Measurements from ENCODE around the gene GRK2. TPM values are rescaled to one million over a fixed set of nuclear protein-coding genes. Genes with fewer than 3 reads are reported as not detected.

The GRK2 gene
- total and polyA plus RNA-seq, 12 donors: 34.2 to 65.0 (median 45.5) TPM

- ATAC-seq (no peak), DNase-seq (no peak)
- no peaks in the 10 kb centered on the region for H3K9me3 ChIP-seq
- 9 to 13% methylated on average over 18 of the region's 18 CpGs for WGBS, 2 donors
- H3K36me3 ChIP-seq: peaks cover 0 to 16% (median 4%) of the 10 kb centered on the region in 9 donors
- TF ChIP-seq, protein P1, sequence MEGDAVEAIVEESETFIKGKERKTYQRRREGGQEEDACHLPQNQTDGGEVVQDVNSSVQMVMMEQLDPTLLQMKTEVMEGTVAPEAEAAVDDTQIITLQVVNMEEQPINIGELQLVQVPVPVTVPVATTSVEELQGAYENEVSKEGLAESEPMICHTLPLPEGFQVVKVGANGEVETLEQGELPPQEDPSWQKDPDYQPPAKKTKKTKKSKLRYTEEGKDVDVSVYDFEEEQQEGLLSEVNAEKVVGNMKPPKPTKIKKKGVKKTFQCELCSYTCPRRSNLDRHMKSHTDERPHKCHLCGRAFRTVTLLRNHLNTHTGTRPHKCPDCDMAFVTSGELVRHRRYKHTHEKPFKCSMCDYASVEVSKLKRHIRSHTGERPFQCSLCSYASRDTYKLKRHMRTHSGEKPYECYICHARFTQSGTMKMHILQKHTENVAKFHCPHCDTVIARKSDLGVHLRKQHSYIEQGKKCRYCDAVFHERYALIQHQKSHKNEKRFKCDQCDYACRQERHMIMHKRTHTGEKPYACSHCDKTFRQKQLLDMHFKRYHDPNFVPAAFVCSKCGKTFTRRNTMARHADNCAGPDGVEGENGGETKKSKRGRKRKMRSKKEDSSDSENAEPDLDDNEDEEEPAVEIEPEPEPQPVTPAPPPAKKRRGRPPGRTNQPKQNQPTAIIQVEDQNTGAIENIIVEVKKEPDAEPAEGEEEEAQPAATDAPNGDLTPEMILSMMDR (IDR thresholded peaks at IDR 0.05): peak in 3 of 9 donors; percentile 11 to 21 (median 16)
- intact Hi-C loops (cut with DNase I): loop anchor here in 2 of 10 donors (5.0 to 10.0 kb wide), 2 partner anchors 121 to 123 kb away; no protein-coding TSS in a partner anchor
- peaks cover 0 to 47% (median 29%) of the 10 kb centered on the region in 9 donors for H3K4me1 ChIP-seq
- H3K27ac ChIP-seq: peak overlapping the region in 1 of 10 donors; percentile 15
- no peaks in the 10 kb centered on the region for H3K27me3 ChIP-seq
- peak overlapping the region in 9 of 10 donors; percentile 3 to 54 (median 43) for H3K4me3 ChIP-seq
Measured at GRCh38 chr11:67261640-67261945, 4.7 kb upstream of the GRK2 start.

DNA sequence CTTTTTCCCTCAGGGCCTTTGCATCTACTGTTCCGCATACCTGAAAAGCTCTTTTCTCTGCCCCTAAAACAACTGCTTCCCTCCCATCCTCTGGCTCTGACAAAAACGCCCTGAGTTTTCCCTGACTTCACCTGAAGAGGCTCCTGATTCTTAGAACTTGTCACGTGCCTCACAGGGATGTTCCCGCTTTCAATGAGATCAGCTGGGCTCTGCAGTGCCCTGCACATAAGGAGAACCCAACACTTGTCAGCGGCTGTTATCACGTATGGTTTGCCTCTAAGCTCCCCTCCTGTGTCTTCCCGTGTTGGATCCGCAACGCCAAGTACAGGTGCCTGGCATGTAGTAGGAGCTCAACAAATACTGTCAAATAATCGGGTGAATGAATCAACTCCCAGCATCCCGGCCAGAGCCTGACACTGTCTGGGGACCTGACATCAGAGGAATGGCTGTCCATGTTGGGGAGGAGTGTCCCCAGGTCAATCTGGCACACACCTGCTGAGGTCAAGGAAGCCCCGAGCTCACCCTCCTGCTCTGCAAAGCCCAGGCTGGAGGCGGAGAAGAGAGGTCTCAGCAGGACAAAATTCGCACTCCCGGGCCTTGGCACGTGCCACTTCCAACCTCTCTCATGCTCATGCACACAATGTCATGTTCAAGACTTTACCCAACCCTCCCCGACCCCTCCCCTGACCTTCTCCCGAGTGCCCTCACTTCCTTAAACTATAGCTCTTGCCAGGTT, 4.2 kb upstream of the GRK2 start:
- H3K4me3 ChIP-seq: peak overlapping the region in 5 of 10 donors; percentile 43 to 54 (median 47)
- peaks cover 0 to 10% (median 0%) of the 10 kb centered on the region in 9 donors for H3K36me3 ChIP-seq
- no peaks in the 10 kb centered on the region for H3K9me3 ChIP-seq
- peaks cover 0 to 47% (median 29%) of the 10 kb centered on the region in 9 donors for H3K4me1 ChIP-seq
- TF ChIP-seq, protein P1 (IDR thresholded peaks at IDR 0.05): no peak
- peak in 1 of 2 donors; percentile 21 for DNase-seq
- H3K27me3 ChIP-seq: no peaks in the 10 kb centered on the region
- intact Hi-C loops (cut with DNase I): loop anchor here in 4 of 10 donors (1.0 to 10.0 kb wide), 5 partner anchors 55 to 123 kb away; no protein-coding TSS in a partner anchor
- H3K27ac ChIP-seq: peak overlapping the region in 1 of 10 donors; percentile 74
- no peak for ATAC-seq
- 56 to 57% methylated on average over 18 of the region's 18 CpGs for WGBS, 2 donors

- WGBS, 2 donors: 50 to 52% methylated on average over 22 of the region's 22 CpGs
- peak; percentile 83 to 87 for DNase-seq
Measured at GRCh38 chr11:67262731-67263675, 3.3 kb upstream of the GRK2 start.

More at GRCh38 chr11:67262731-67263675, 3.3 kb upstream of the GRK2 start:
- H3K36me3 ChIP-seq: peaks cover 0 to 7% (median 0%) of the 10 kb centered on the region in 9 donors
- peak overlapping the region in 7 of 10 donors; percentile 19 to 74 (median 29) for H3K27ac ChIP-seq
- TF ChIP-seq, protein P1 (IDR thresholded peaks at IDR 0.05): peak; percentile 66 to 89 (median 83)
- intact Hi-C loops (cut with DNase I): loop anchor here in 4 of 10 donors (1.0 to 10.0 kb wide), 5 partner anchors 54 to 122 kb away; no protein-coding TSS in a partner anchor
- no peaks in the 10 kb centered on the region for H3K9me3 ChIP-seq
- H3K27me3 ChIP-seq: no peaks in the 10 kb centered on the region
- peak overlapping the region in 4 of 10 donors; percentile 1 to 11 (median 2) for H3K4me3 ChIP-seq
- H3K4me1 ChIP-seq: peaks cover 7 to 48% (median 38%) of the 10 kb centered on the region in 9 donors
- ATAC-seq: peak; percentile 49 to 82 (median 71)
